Peyer's patch (tissue), 4 donors: ENCODE results near the gene NPTN. TPM values are rescaled to one million over a fixed set of nuclear protein-coding genes. Genes with fewer than 3 reads are reported as not detected.

ENCODE experiments used
- DNase-seq, 3 donors: peaks; one replicate each; pipeline ENCODE4 v3.0.0-alpha.2; 2017 to 2019
- H3K27ac ChIP-seq, 4 donors: fragments of 200-600 bp; sonication (generic); one replicate each; pipeline ENCODE4 v1.5.1; 2016 to 2019
- H3K27me3 ChIP-seq, 2 donors: fragments of 200-600 bp; sonication (generic); one replicate each; pipeline ENCODE4 v1.5.1; 2019
- H3K36me3 ChIP-seq, 3 donors: fragments of 200-600 bp; sonication (generic); one replicate each; pipeline ENCODE4 v1.5.1; 2016 to 2019
- H3K4me1 ChIP-seq, 4 donors: fragments of 200-600 bp; sonication (generic); one replicate each; pipeline ENCODE4 v1.5.1; 2016 to 2019
- H3K4me3 ChIP-seq, 4 donors: fragments of 200-600 bp; sonication (generic); 1 replicate in 3 of 4; 2 replicates in 1 of 4; pipeline ENCODE4 v1.5.1; 2016 to 2019; ENCODE audit warnings: mild to moderate bottlenecking in 1 of 4
- H3K9me3 ChIP-seq, 4 donors: fragments of 200-600 bp; sonication (generic); one replicate each; pipeline ENCODE4 v1.5.1; 2016 to 2019; ENCODE audit warnings: mild to moderate bottlenecking in 1 of 4
- CTCF ChIP-seq, 6 experiments: fragments of 450-650 bp in 4 of 6; fragments of 200-600 bp in 2 of 6; sonication (generic) in 1 of 6; IDR thresholded peaks; one replicate each; pipeline ENCODE4 v1.5.1; 2017 to 2019; ENCODE audit warnings: antibody characterized with exemption in 6 of 6, mild to moderate bottlenecking in 3 of 6, moderate library complexity in 1 of 6
- POLR2A ChIP-seq, 2 donors: fragments of 450-650 bp; IDR thresholded peaks; one replicate each; pipeline ENCODE4 v1.5.1; 2017; ENCODE audit warnings: antibody characterized with exemption in 2 of 2, mild to moderate bottlenecking in 2 of 2, moderate library complexity in 2 of 2
- total RNA-seq, 4 donors: library from RNA; depleted of rRNA; stranded (reverse); fragments of >200 nt; gene quantifications; one replicate each; pipeline ENCODE4 v1.1.0, GENCODE V29; 2016

NPTN gene
- total RNA-seq, 4 donors from 2014 or later: 66.0 to 173 (median 133) TPM

GRCh38 chr15:73518180-73518862 is 114.9 kb downstream of the NPTN start:
- no peaks in the 10 kb centered on the region for H3K9me3 ChIP-seq
- TF ChIP-seq CTCF (IDR thresholded peaks at IDR 0.05) (no peak), POLR2A (IDR thresholded peaks at IDR 0.05) (no peak)
- H3K4me1 ChIP-seq: no peaks in the 10 kb centered on the region
- DNase-seq: no peak
- no peaks in the 10 kb centered on the region for H3K27me3 ChIP-seq
- H3K36me3 ChIP-seq: no peaks in the 10 kb centered on the region
- no peak overlapping the region for H3K4me3 ChIP-seq
- no peak overlapping the region for H3K27ac ChIP-seq

GRCh38 chr15:73517566-73517965 is 115.6 kb downstream of the NPTN start:
- H3K27me3 ChIP-seq: no peaks in the 10 kb centered on the region
- no peak for DNase-seq
- no peaks in the 10 kb centered on the region for H3K4me1 ChIP-seq
- H3K9me3 ChIP-seq: no peaks in the 10 kb centered on the region
- H3K27ac ChIP-seq: no peak overlapping the region
- no peaks in the 10 kb centered on the region for H3K36me3 ChIP-seq
- H3K4me3 ChIP-seq: no peak overlapping the region
- no peak for TF ChIP-seq CTCF (IDR thresholded peaks at IDR 0.05)
- no peak for TF ChIP-seq POLR2A (IDR thresholded peaks at IDR 0.05)

GRCh38 chr15:73515527-73515926 is 117.7 kb downstream of the NPTN start:
- no peak overlapping the region for H3K4me3 ChIP-seq
- TF ChIP-seq CTCF (IDR thresholded peaks at IDR 0.05): no peak
- TF ChIP-seq POLR2A (IDR thresholded peaks at IDR 0.05): no peak
- no peaks in the 10 kb centered on the region for H3K9me3 ChIP-seq
- H3K27me3 ChIP-seq: no peaks in the 10 kb centered on the region
- DNase-seq: no peak
- H3K27ac ChIP-seq: no peak overlapping the region
- H3K36me3 ChIP-seq: no peaks in the 10 kb centered on the region
- H3K4me1 ChIP-seq: no peaks in the 10 kb centered on the region

Other genes with a start within 250 kb of the NPTN start
- not detected for gene REC114, start 190.2 kb downstream of the NPTN start, total RNA-seq
- gene CD276, start 51.0 kb upstream of the NPTN start, total RNA-seq: 10 to 100 TPM; 22.8 to 48.7 (median 30.8) TPM
- 1 to 10 TPM in 2 of 4 donors, under 1 TPM in 1, not detected in 1; 0.13 to 3.3 (median 2.2) TPM for gene INSYN1, start 120.0 kb upstream of the NPTN start, total RNA-seq
- not detected for gene TBC1D21, start 240.2 kb upstream of the NPTN start, total RNA-seq